Activated T-helper 17 cell treated with anti-CD3 and anti-CD28 coated beads, Interleukin-2, amount 50 U/mL, for 72 hours (primary cell): ENCODE data around the gene SAMHD1. TPM values are rescaled to one million over a fixed set of nuclear protein-coding genes. Genes with fewer than 3 reads are reported as not detected.
"Not testable (repeated sequence)": the region's sequence is repeated elsewhere in the genome, so short reads cannot be mapped to it uniquely, and the experiment has no call there.

Experiments
- ATAC-seq: fragments of 150-1000 bp; cut with Tn5 transposase; replicated peaks from 2 replicates; pipeline ENCODE4 v1.10.0; 2021; ENCODE audit warnings: mild to moderate bottlenecking, moderate library complexity
- H3K27ac Mint-ChIP-seq: one replicate; pipeline ENCODE4 v1.8.0; 2022; ENCODE audit warnings: mixed read lengths
- H3K27me3 Mint-ChIP-seq: one replicate; pipeline ENCODE4 v1.8.0; 2022; ENCODE audit warnings: mixed read lengths
- H3K36me3 Mint-ChIP-seq: one replicate; pipeline ENCODE4 v1.8.0; 2022; ENCODE audit warnings: low read depth, mild to moderate bottlenecking, mixed read lengths
- H3K4me1 Mint-ChIP-seq: one replicate; pipeline ENCODE4 v1.8.0; 2022; ENCODE audit warnings: mixed read lengths
- H3K4me3 Mint-ChIP-seq: one replicate; pipeline ENCODE4 v1.8.0; 2022; ENCODE audit warnings: mild to moderate bottlenecking, mixed read lengths
- H3K9me3 Mint-ChIP-seq: one replicate; pipeline ENCODE4 v1.8.0; 2022; ENCODE audit warnings: mixed read lengths
- total RNA-seq, 2 donors: library from RNA; stranded (reverse); gene quantifications; one replicate each; pipeline ENCODE4 v1.2.3, GENCODE V29; 2022

The SAMHD1 gene
- total RNA-seq: 100 to 1,000 TPM in 1 of 2 donors, 10 to 100 TPM in 1; 64.6 to 140 TPM

GRCh38 chr20:36951198-36951978 lies at the start of gene SAMHD1:
SAMHD1 (minus strand) TSS chr20:36951708; CDS start chr20:36951643, 65 bp downstream.
- Mint-ChIP-seq H3K9me3 (no peaks in the 10 kb centered on the region), H3K27ac (peak within 1 kb of the TSS; percentile 92), H3K36me3 (peaks cover 32% of the 10 kb centered on the region), H3K27me3 (no peaks in the 10 kb centered on the region), H3K4me1 (peaks cover 29% of the 10 kb centered on the region), H3K4me3 (peak within 1 kb of the TSS; percentile 96)
- ATAC-seq: peak; percentile 93

- H3K27ac Mint-ChIP-seq, H3K9me3 Mint-ChIP-seq, H3K4me1 Mint-ChIP-seq, ATAC-seq, H3K27me3 Mint-ChIP-seq, H3K4me3 Mint-ChIP-seq: not testable (repeated sequence)
- peaks cover 75% of the 10 kb centered on the region for H3K36me3 Mint-ChIP-seq
Measured at GRCh38 chr20:37000171-37000570, 48.7 kb upstream of the SAMHD1 start.

GRCh38 chr20:36998652-36999051 lies 47.1 kb upstream of the SAMHD1 start:
- H3K27ac Mint-ChIP-seq: peak overlapping the region; percentile 19
- no peaks in the 10 kb centered on the region for H3K9me3 Mint-ChIP-seq
- ATAC-seq: no peak
- H3K36me3 Mint-ChIP-seq: peaks cover 71% of the 10 kb centered on the region
- no peaks in the 10 kb centered on the region for H3K27me3 Mint-ChIP-seq
- no peaks in the 10 kb centered on the region for H3K4me1 Mint-ChIP-seq
- no peak overlapping the region for H3K4me3 Mint-ChIP-seq

- Mint-ChIP-seq H3K27ac (no peak overlapping the region), H3K4me1 (peaks cover 4% of the 10 kb centered on the region), H3K27me3 (no peaks in the 10 kb centered on the region), H3K4me3 (no peak overlapping the region), H3K9me3 (no peaks in the 10 kb centered on the region), H3K36me3 (peaks cover 61% of the 10 kb centered on the region)
- no peak for ATAC-seq
Measured at GRCh38 chr20:36997121-36997520, 45.6 kb upstream of the SAMHD1 start.

- not testable (repeated sequence) for H3K27ac Mint-ChIP-seq, H3K9me3 Mint-ChIP-seq, ATAC-seq, H3K4me1 Mint-ChIP-seq, H3K4me3 Mint-ChIP-seq, H3K27me3 Mint-ChIP-seq
- H3K36me3 Mint-ChIP-seq: peaks cover 54% of the 10 kb centered on the region
Measured at GRCh38 chr20:36994221-36994620, 42.7 kb upstream of the SAMHD1 start.

- Mint-ChIP-seq H3K4me1 (peaks cover 19% of the 10 kb centered on the region), H3K27me3 (no peaks in the 10 kb centered on the region), H3K9me3 (no peaks in the 10 kb centered on the region), H3K36me3 (peaks cover 42% of the 10 kb centered on the region), H3K4me3 (no peak overlapping the region), H3K27ac (no peak overlapping the region)
- ATAC-seq: no peak
Measured at GRCh38 chr20:36992802-36993334, 41.4 kb upstream of the SAMHD1 start.

- Mint-ChIP-seq H3K27me3 (no peaks in the 10 kb centered on the region), H3K36me3 (peaks cover 31% of the 10 kb centered on the region), H3K4me3 (no peak overlapping the region), H3K4me1 (peaks cover 20% of the 10 kb centered on the region), H3K27ac (no peak overlapping the region), H3K9me3 (no peaks in the 10 kb centered on the region)
- no peak for ATAC-seq
Measured at GRCh38 chr20:36991703-36992102, 40.2 kb upstream of the SAMHD1 start.

- no peak for ATAC-seq
- Mint-ChIP-seq H3K4me1 (peaks cover 20% of the 10 kb centered on the region), H3K27ac (no peak overlapping the region), H3K4me3 (no peak overlapping the region), H3K27me3 (no peaks in the 10 kb centered on the region), H3K36me3 (peaks cover 12% of the 10 kb centered on the region), H3K9me3 (no peaks in the 10 kb centered on the region)
Measured at GRCh38 chr20:36989797-36990196, 38.3 kb upstream of the SAMHD1 start.

- peaks cover 5% of the 10 kb centered on the region for H3K36me3 Mint-ChIP-seq
- no peaks in the 10 kb centered on the region for H3K27me3 Mint-ChIP-seq
- H3K9me3 Mint-ChIP-seq: no peaks in the 10 kb centered on the region
- peak overlapping the region; percentile 6 for H3K4me3 Mint-ChIP-seq
- H3K4me1 Mint-ChIP-seq: peaks cover 20% of the 10 kb centered on the region
- peak overlapping the region; percentile 21 for H3K27ac Mint-ChIP-seq
- peak; percentile 43 for ATAC-seq
Measured at GRCh38 chr20:36988494-36988966, 37.0 kb upstream of the SAMHD1 start.

- no peak overlapping the region for H3K4me3 Mint-ChIP-seq
- H3K27ac Mint-ChIP-seq: no peak overlapping the region
- no peaks in the 10 kb centered on the region for H3K27me3 Mint-ChIP-seq
- no peak for ATAC-seq
- H3K9me3 Mint-ChIP-seq: no peaks in the 10 kb centered on the region
- peaks cover 14% of the 10 kb centered on the region for H3K4me1 Mint-ChIP-seq
- H3K36me3 Mint-ChIP-seq: no peaks in the 10 kb centered on the region
Measured at GRCh38 chr20:36984257-36984638, 32.7 kb upstream of the SAMHD1 start.

- peak; percentile 79 for ATAC-seq
- no peaks in the 10 kb centered on the region for H3K9me3 Mint-ChIP-seq
Measured at GRCh38 chr20:36975099-36975818, 23.8 kb upstream of the SAMHD1 start.

GRCh38 chr20:36974660-36975059 lies 23.2 kb upstream of the SAMHD1 start:
- ATAC-seq: no peak
- H3K27me3 Mint-ChIP-seq: no peaks in the 10 kb centered on the region
- H3K4me1 Mint-ChIP-seq: peaks cover 19% of the 10 kb centered on the region
- H3K9me3 Mint-ChIP-seq: peaks cover 3% of the 10 kb centered on the region
- H3K27ac Mint-ChIP-seq: peak overlapping the region; percentile 52
- no peaks in the 10 kb centered on the region for H3K36me3 Mint-ChIP-seq
- H3K4me3 Mint-ChIP-seq: peak overlapping the region; percentile 28

More at GRCh38 chr20:36975099-36975818, 23.8 kb upstream of the SAMHD1 start:
- Mint-ChIP-seq H3K4me3 (peak overlapping the region; percentile 28), H3K27me3 (no peaks in the 10 kb centered on the region), H3K36me3 (no peaks in the 10 kb centered on the region), H3K4me1 (peaks cover 13% of the 10 kb centered on the region), H3K27ac (peak overlapping the region; percentile 52)

- ATAC-seq: peak; percentile 58
- Mint-ChIP-seq H3K27me3 (no peaks in the 10 kb centered on the region), H3K4me3 (peak overlapping the region; percentile 53), H3K4me1 (peaks cover 35% of the 10 kb centered on the region), H3K27ac (peak overlapping the region; percentile 81), H3K36me3 (no peaks in the 10 kb centered on the region), H3K9me3 (peaks cover 4% of the 10 kb centered on the region)
Measured at GRCh38 chr20:36971103-36971502, 19.6 kb upstream of the SAMHD1 start.

- H3K36me3 Mint-ChIP-seq: no peaks in the 10 kb centered on the region
- H3K4me3 Mint-ChIP-seq: peak overlapping the region; percentile 75
- peaks cover 4% of the 10 kb centered on the region for H3K9me3 Mint-ChIP-seq
- H3K27ac Mint-ChIP-seq: peak overlapping the region; percentile 73
- H3K27me3 Mint-ChIP-seq: no peaks in the 10 kb centered on the region
- H3K4me1 Mint-ChIP-seq: peaks cover 35% of the 10 kb centered on the region
- ATAC-seq: peak; percentile 81
Measured at GRCh38 chr20:36969478-36970186, 18.1 kb upstream of the SAMHD1 start.
